Osteoblast (primary cell): Measurements from ENCODE around the gene IGFBP4. TPM values are rescaled to one million over a fixed set of nuclear protein-coding genes. Genes with fewer than 3 reads are reported as not detected.

ENCODE experiments used
- DNase-seq: peaks from one replicate; pipeline ENCODE4 v3.0.0; 2011; ENCODE audit warnings: low spot score, mixed read lengths; ENCODE audit not compliant: insufficient read length; ENCODE audit errors: missing footprints
- H2AFZ ChIP-seq: 2 replicates; pipeline ENCODE4 v1.6.0; 2011; ENCODE audit warnings: mild to moderate bottlenecking, low read length
- H3K27ac ChIP-seq: 2 replicates; pipeline ENCODE4 v1.5.1; 2011; ENCODE audit warnings: mild to moderate bottlenecking, low read depth, low read length, moderate library complexity
- H3K27me3 ChIP-seq: 2 replicates; pipeline ENCODE4 v1.6.0; 2012; ENCODE audit warnings: mild to moderate bottlenecking, control low read depth, inconsistent platforms, low read length, moderate library complexity; ENCODE audit not compliant: insufficient read depth
- H3K36me3 ChIP-seq: 2 replicates; pipeline ENCODE4 v1.5.1; 2011; ENCODE audit warnings: mild to moderate bottlenecking, low read length, control low read depth, moderate library complexity; ENCODE audit not compliant: insufficient read depth
- H3K4me1 ChIP-seq: 2 replicates; pipeline ENCODE4 v1.5.1; 2011; ENCODE audit warnings: mild to moderate bottlenecking, low read length, control low read depth, moderate library complexity; ENCODE audit not compliant: insufficient read depth
- H3K4me2 ChIP-seq: 2 replicates; pipeline ENCODE4 v1.6.0; 2011; ENCODE audit warnings: mild to moderate bottlenecking, low read length; ENCODE audit not compliant: insufficient read depth
- H3K4me3 ChIP-seq: fragments of 200-600 bp; sonication (generic); 3 replicates; pipeline ENCODE4 v1.5.1; 2012; ENCODE audit warnings: mild to moderate bottlenecking, low read length, inconsistent platforms; ENCODE audit not compliant: insufficient read depth
- H3K79me2 ChIP-seq: 2 replicates; pipeline ENCODE4 v1.6.0; 2012; ENCODE audit warnings: mild to moderate bottlenecking, low read length, control low read depth, inconsistent platforms; ENCODE audit not compliant: insufficient read depth
- H3K9me3 ChIP-seq: 2 replicates; pipeline ENCODE4 v1.5.1; 2011; ENCODE audit warnings: low read depth, low read length, control low read depth
- H4K20me1 ChIP-seq: 2 replicates; pipeline ENCODE4 v1.6.0; 2012; ENCODE audit warnings: mild to moderate bottlenecking, low read length, control low read depth; ENCODE audit not compliant: insufficient read depth
- total RNA-seq: library from RNA; depleted of rRNA; stranded (reverse); fragments of >200 nt; gene quantifications from 2 replicates; pipeline ENCODE4 v1.2.3, GENCODE V29; 2012
- TF ChIP-seq, protein P1 (sequence below): IDR thresholded peaks from 2 replicates; pipeline ENCODE4 v1.5.1; 2011; ENCODE audit warnings: mild to moderate bottlenecking, low read depth, low read length, moderate library complexity; ENCODE audit errors: extremely low read depth

The IGFBP4 gene
- total RNA-seq, 1 donor, result 666 TPM

DNA sequence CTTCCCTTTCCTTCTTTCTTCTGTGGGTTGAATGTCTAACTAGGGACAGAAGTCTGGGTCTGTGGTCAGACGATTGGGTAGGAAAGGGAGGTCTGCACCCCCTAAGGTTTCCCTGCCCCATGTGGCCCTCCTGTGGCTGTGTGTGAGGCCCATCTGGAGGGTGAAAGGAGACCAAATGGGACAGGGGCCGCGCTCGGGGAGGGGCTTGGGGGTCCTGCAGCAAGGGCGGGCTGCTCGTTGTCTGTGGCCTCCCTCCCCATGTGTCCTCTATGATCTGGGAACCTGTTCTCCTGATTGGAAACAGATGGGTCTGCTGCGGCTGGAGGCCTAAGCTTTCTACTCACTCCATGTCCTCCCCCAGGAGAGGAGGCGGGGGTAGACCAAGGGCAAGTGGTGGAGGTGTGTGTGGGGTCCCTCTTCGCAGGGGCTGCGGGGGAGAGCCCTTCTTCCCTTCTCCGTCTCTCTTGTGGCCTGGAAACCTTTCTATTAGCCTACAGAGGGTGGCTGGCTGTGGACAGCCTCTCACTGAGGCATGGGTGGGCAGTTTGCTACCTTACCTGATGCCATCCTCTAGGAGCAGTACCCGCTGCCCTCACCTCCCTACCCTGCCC is 18.6 kb downstream of the IGFBP4 start:
- peak overlapping the region; percentile 24 for H3K27ac ChIP-seq
- peak; percentile 67 for DNase-seq
- H3K4me2 ChIP-seq, result no peak overlapping the region
- no peak overlapping the region for H2AFZ ChIP-seq
- peaks cover 29% of the 10 kb centered on the region for H4K20me1 ChIP-seq
- H3K9me3 ChIP-seq, result no peaks in the 10 kb centered on the region
- H3K4me1 ChIP-seq, result peaks cover 22% of the 10 kb centered on the region
- no peaks in the 10 kb centered on the region for H3K27me3 ChIP-seq
- H3K36me3 ChIP-seq, result peaks cover 33% of the 10 kb centered on the region
- no peak overlapping the region for H3K4me3 ChIP-seq
- TF ChIP-seq, protein P1, sequence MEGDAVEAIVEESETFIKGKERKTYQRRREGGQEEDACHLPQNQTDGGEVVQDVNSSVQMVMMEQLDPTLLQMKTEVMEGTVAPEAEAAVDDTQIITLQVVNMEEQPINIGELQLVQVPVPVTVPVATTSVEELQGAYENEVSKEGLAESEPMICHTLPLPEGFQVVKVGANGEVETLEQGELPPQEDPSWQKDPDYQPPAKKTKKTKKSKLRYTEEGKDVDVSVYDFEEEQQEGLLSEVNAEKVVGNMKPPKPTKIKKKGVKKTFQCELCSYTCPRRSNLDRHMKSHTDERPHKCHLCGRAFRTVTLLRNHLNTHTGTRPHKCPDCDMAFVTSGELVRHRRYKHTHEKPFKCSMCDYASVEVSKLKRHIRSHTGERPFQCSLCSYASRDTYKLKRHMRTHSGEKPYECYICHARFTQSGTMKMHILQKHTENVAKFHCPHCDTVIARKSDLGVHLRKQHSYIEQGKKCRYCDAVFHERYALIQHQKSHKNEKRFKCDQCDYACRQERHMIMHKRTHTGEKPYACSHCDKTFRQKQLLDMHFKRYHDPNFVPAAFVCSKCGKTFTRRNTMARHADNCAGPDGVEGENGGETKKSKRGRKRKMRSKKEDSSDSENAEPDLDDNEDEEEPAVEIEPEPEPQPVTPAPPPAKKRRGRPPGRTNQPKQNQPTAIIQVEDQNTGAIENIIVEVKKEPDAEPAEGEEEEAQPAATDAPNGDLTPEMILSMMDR, result no peak
- H3K79me2 ChIP-seq, result no peaks in the 10 kb centered on the region

DNA sequence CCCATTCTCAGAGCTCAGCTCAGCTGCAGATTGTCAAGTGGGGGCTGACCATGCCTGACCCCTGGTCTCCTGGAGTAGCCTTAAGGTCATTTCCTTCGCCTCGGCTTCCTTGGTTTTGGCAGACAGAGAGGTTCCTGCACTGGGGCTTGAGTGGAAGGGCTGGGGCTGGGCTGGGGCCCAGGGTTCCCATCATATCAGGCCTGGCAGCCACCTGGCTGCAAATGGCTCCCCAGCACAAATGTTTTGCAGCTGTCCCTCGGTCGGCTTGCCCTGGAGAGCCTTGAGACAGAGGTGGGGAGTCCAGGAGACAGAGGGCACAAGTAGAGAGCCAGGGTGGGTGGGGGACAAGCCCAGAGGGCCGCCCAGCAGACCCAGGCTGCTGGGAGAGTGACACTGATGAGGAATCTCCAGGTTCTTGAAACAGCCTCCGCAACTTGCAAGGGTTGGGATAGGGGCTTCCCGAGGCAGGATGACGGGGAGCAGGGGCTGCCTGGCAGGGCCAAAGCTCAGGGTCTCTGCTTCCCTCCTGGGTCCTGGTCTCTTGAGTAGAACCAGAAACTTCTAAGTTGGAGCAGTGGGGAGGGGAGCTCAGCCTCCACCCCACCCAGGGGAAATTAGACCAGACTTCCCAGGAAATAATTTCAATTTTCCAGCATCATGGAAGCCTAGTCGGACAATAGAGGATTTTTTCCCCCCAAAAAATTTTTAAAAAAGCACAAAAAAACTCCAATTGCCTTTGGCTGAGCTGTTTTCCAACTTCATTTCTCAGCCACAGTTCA is 19.3 kb downstream of the IGFBP4 start:
- H3K4me3 ChIP-seq, result no peak overlapping the region
- H3K4me1 ChIP-seq, result peaks cover 16% of the 10 kb centered on the region
- TF ChIP-seq, protein P1, result no peak
- H3K9me3 ChIP-seq, result no peaks in the 10 kb centered on the region
- peaks cover 26% of the 10 kb centered on the region for H3K36me3 ChIP-seq
- no peak overlapping the region for H3K4me2 ChIP-seq
- no peaks in the 10 kb centered on the region for H3K79me2 ChIP-seq
- peak; percentile 77 for DNase-seq
- H4K20me1 ChIP-seq, result peaks cover 22% of the 10 kb centered on the region
- H2AFZ ChIP-seq, result no peak overlapping the region
- H3K27me3 ChIP-seq, result no peaks in the 10 kb centered on the region
- H3K27ac ChIP-seq, result peak overlapping the region; percentile 25

DNA sequence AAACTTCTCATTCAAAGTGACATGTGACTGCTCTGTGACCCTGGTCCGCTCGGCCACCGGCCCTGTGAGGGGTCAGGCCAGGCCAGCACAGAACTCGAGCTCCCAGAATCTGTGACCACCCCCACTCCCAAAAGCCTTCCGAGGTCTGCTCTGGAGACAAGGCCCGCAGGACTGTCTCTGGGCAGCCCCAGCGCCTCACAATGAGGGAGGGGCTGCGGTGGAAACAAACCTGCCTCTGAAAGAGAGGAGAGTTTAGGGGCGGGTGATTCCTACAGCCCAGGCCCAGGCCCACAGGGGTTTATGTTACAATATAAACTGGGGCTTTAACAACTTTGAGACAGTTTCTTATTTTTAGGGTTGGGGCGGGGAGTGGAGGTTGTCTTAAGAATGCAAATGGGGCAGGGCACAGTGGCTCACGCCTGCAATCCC is 19.9 kb downstream of the IGFBP4 start:
- H4K20me1 ChIP-seq, result peaks cover 21% of the 10 kb centered on the region
- H2AFZ ChIP-seq, result no peak overlapping the region
- H3K4me1 ChIP-seq, result peaks cover 9% of the 10 kb centered on the region
- DNase-seq, result peak; percentile 55
- peak overlapping the region; percentile 25 for H3K27ac ChIP-seq
- no peaks in the 10 kb centered on the region for H3K27me3 ChIP-seq
- H3K79me2 ChIP-seq, result no peaks in the 10 kb centered on the region
- no peaks in the 10 kb centered on the region for H3K9me3 ChIP-seq
- TF ChIP-seq, protein P1, result no peak
- no peak overlapping the region for H3K4me3 ChIP-seq
- H3K4me2 ChIP-seq, result no peak overlapping the region
- H3K36me3 ChIP-seq, result peaks cover 20% of the 10 kb centered on the region

DNA sequence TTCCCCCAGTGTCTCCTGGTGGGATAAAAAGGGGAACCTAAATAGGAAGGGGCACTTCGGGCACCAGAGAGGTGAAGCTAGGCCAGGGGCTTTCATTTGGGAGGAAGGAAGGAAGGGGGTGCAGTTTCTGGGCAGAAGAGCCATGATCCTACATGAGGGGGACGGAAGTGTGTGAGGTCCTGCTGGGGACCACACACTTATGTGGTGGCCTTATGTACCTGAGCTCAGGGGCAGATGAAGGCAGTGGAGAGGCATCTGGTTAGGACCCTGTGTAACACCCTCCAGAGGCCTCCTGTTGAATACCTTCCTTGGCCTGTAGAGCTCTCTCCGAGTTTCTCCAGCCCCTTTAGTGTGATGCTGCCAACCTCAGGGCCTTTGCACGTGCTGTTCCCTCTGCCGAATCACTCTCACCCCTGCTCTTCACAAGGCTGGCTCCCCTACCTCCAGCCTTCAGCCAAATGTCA is 21.2 kb downstream of the IGFBP4 start:
- Histone ChIP-seq H3K4me1 (peaks cover 4% of the 10 kb centered on the region), H3K4me3 (no peak overlapping the region), H4K20me1 (peaks cover 9% of the 10 kb centered on the region), H3K36me3 (peaks cover 7% of the 10 kb centered on the region), H3K27me3 (no peaks in the 10 kb centered on the region), H3K27ac (no peak overlapping the region), H2AFZ (no peak overlapping the region), H3K9me3 (no peaks in the 10 kb centered on the region), H3K4me2 (no peak overlapping the region), H3K79me2 (no peaks in the 10 kb centered on the region)
- no peak for DNase-seq
- TF ChIP-seq, protein P1, result no peak
